ENCODE measurements around the gene LAMA4. TPM values are rescaled to one million over a fixed set of nuclear protein-coding genes. Genes with fewer than 3 reads are reported as not detected.

The LAMA4 gene
- total and polyA plus RNA-seq, 2 of the 13 experiments (the other 11 are each of a cell fraction or from before 2014, with no cell fraction given) = not detected

- Histone ChIP-seq H3K4me2 (ENCODE audit: low read depth, low read length) (no peak overlapping the region), H3K27me3 (ENCODE audit: control insufficient read depth in 1 of 2, insufficient read depth in 2 of 2, low read length in 2 of 2) (no peaks in the 10 kb centered on the region; a peak in 1 of 5 replicates), H3K79me2 (ENCODE audit: insufficient read depth, low read length) (no peaks in the 10 kb centered on the region), H3K4me1 (ENCODE audit: insufficient read depth, low read length) (peaks cover 15% of the 10 kb centered on the region), H4K20me1 (ENCODE audit: insufficient read depth, low read length) (no peaks in the 10 kb centered on the region), H3K4me3 (replicated peaks in 1 of 3; ENCODE audit: insufficient read depth in 1 of 3, low read depth in 2 of 3, low read length in 3 of 3) (no peak overlapping the region), H2AFZ (ENCODE audit: low read length) (no peak overlapping the region), H3K27ac (ENCODE audit: extremely low read length, insufficient read depth, low read length) (no peak overlapping the region), H3K9ac (ENCODE audit: insufficient read depth, low read depth, low read length) (no peak overlapping the region), H3K36me3 (replicated peaks in 1 of 2; ENCODE audit: control insufficient read depth in 1 of 2, insufficient read depth in 2 of 2, low read length in 2 of 2) (no peaks in the 10 kb centered on the region), H3K9me3 (ENCODE audit: low read length) (no peaks in the 10 kb centered on the region)
- intact Hi-C loops (cut with micrococcal nuclease; ENCODE audit: unreplicated experiment) = no loop called here
- DNase-seq (ENCODE audit: low spot score) (no peak), ATAC-seq (no peak), FAIRE-seq (no peak)
- TF ChIP-seq MEIS2 (CRISPR knock-in tag; IDR thresholded peaks at IDR 0.05) = no peak
- no peak for TF ChIP-seq ZNF20 (CRISPR knock-in tag; IDR thresholded peaks at IDR 0.05)
- no peak for TF ChIP-seq SP1 (IDR thresholded peaks at IDR 0.05)
- no peak for TF ChIP-seq SP1 (CRISPR knock-in tag; IDR thresholded peaks at IDR 0.05)
- no peak for TF ChIP-seq ZBTB21 (CRISPR knock-in tag; IDR thresholded peaks at IDR 0.05)
- TF ChIP-seq GPBP1L1 (CRISPR knock-in tag; IDR thresholded peaks at IDR 0.05) = no peak
- TF ChIP-seq ZNF768 (CRISPR knock-in tag; IDR thresholded peaks at IDR 0.05) = no peak
- TF ChIP-seq ZNF790 (CRISPR knock-in tag; IDR thresholded peaks at IDR 0.05; ENCODE audit: borderline replicate concordance) = no peak
- TF ChIP-seq DNMT3B (CRISPR knock-in tag; conservative IDR thresholded peaks at IDR 0.05) = no peak
- TF ChIP-seq MIER2 (CRISPR knock-in tag; IDR thresholded peaks at IDR 0.05) = no peak
- TF ChIP-seq ZNF430 (CRISPR knock-in tag; IDR thresholded peaks at IDR 0.05) = no peak
- 0% methylated on average over 4 of the region's 4 CpGs for WGBS (ENCODE audit: low lambda C conversion rate)
- ChIA-PET POLR2A (no interaction called here), CTCF (ENCODE audit: low intra/inter-chr PET ratio, low total read pairs) (no interaction called here)
- in situ Hi-C loops (cut with HindIII; ENCODE audit: extremely low pct_ligation_motif_present, low pct_unique_long_range_greater_than_20kb) = no loop called here
- BruUV-seq (replicated peaks) = no TSS peak
Observed at GRCh38 chr6:112198582-112198981, 55.8 kb downstream of the LAMA4 start.
